Measurements from ENCODE around the gene GPR37. TPM values are rescaled to one million over a fixed set of nuclear protein-coding genes. Genes with fewer than 3 reads are reported as not detected.

The GPR37 gene
- total RNA-seq, 1 donor = 7.0 TPM

DNA sequence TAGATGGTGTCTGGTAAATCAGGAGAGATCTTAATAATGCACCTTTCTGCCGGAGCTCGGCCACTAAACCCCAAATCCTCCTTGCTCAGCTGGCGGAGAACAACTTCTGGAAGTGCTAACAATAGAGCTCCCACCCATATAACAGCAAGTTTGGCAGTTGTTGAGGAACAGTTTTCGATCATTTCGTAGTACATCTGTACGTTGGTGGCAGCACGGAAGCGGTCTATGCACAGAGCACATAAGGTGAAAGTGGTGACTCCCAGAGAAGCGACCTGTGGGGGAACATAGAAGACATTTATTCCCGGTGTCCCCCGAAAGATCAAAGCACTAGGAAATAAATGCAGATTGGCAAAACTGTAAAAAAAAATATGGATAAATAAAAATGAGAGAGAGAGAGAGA is 18.5 kb downstream of the GPR37 start:
- H3K4me3 ChIP-seq (ENCODE audit: low read depth, low read length) = no peak overlapping the region
- TF ChIP-seq, protein P1, sequence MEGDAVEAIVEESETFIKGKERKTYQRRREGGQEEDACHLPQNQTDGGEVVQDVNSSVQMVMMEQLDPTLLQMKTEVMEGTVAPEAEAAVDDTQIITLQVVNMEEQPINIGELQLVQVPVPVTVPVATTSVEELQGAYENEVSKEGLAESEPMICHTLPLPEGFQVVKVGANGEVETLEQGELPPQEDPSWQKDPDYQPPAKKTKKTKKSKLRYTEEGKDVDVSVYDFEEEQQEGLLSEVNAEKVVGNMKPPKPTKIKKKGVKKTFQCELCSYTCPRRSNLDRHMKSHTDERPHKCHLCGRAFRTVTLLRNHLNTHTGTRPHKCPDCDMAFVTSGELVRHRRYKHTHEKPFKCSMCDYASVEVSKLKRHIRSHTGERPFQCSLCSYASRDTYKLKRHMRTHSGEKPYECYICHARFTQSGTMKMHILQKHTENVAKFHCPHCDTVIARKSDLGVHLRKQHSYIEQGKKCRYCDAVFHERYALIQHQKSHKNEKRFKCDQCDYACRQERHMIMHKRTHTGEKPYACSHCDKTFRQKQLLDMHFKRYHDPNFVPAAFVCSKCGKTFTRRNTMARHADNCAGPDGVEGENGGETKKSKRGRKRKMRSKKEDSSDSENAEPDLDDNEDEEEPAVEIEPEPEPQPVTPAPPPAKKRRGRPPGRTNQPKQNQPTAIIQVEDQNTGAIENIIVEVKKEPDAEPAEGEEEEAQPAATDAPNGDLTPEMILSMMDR (IDR thresholded peaks at IDR 0.05; ENCODE audit: insufficient read depth, low read length) = no peak
- no peak for DNase-seq (ENCODE audit: low read depth)

DNA sequence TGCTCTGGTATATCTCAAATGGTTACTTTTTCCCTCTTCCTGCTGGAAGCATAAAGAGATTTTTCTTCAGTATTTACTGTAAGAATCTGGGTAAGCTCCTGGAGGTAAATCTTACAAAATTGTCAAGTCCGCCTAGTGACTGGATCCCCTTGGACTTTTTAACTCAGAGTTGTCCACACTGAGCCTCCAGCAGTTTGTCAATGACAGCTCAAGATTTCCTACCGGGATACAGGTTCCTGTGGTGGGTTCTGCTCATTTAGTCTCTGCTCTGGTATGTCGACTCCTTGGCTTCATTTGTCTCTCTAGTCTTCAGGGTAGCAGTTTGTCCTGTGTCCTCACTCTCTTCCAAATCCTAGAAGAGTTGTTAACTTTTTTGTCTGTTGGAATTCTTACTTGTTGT is 27.0 kb downstream of the GPR37 start:
- no peak for DNase-seq (ENCODE audit: low read depth)
- TF ChIP-seq, protein P1 (IDR thresholded peaks at IDR 0.05; ENCODE audit: insufficient read depth, low read length) = no peak
- no peak overlapping the region for H3K4me3 ChIP-seq (ENCODE audit: low read depth, low read length)

DNA sequence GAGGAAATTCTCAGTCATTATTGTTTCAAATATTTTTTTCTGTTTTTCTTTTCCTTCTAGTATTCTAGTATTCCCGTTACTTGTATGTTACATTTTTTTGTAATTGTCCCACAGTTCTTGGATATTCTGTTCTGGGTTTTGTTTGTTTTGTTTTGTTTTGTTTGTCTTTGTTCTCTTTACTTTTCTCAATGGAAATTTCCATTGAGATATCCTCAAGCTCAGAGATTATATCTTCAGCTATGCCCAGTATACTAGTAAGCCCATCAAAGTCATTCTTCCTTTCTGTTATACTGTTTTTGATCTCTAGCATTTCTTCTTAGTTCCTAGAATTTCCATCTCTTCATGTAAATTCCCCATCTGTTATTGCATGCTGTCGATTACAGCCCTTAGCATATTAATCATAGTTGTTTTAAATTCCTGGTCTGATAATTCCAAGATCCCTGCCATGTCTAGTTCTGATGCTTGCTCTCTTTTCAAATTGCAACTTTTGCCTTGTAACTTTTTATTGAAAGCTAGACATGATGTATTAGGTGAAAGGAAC is 27.8 kb downstream of the GPR37 start:
- TF ChIP-seq, protein P1 (IDR thresholded peaks at IDR 0.05; ENCODE audit: insufficient read depth, low read length) = no peak
- H3K4me3 ChIP-seq (ENCODE audit: low read depth, low read length) = no peak overlapping the region
- no peak for DNase-seq (ENCODE audit: low read depth)

DNA sequence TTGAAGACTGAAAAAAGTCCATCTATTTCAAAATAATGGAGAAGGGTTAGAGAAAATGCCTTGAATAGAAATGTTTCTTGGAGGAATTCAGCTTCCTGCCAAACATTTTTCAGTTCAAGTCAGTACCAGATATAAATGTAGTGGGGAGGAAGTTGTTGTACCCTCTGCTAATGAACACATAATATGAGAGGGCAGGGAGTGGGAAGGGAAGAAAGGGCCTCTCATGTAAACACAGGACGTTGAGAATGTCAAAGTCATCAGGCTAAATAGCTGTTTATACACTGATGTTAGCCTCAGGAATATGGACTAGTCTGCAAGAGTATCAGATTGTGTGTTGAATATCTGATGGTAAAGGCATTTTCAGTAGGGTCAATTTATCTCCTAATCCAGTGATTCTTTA is 37.0 kb downstream of the GPR37 start:
- TF ChIP-seq, protein P1 (IDR thresholded peaks at IDR 0.05; ENCODE audit: insufficient read depth, low read length) = no peak
- no peak overlapping the region for H3K4me3 ChIP-seq (ENCODE audit: low read depth, low read length)
- no peak for DNase-seq (ENCODE audit: low read depth)

DNA sequence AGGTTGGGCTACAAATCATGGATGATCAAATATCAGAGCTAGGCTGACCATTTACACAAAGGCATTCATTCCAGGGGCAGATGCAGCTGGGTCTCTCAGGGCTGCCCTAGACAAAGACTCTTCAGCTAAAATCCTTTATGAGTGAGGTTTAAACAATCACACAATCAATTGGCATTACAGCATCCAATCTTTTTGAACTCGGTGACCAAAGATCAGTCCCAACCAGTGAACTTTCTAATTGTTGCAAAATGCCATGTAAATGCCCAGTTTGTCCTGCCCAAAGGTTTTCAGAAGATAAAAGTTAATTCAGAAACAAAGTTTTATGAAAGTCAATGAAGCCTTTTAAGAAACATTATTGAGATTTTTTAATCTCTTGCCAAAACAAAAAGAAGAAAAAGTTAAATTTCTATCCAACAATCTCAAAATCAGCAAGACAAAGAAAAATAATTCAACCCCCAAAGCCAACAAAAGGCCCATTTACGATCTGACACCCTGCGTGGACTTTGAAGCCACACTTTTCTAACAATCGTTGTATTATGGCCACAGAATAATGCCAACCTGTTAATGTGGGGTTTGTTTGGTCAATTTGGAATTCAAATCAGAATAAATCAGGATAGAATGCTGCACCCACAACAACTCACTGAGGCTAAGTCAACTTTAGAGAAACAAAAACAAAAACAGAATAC is 40.9 kb downstream of the GPR37 start:
- H3K4me3 ChIP-seq (ENCODE audit: low read depth, low read length) = no peak overlapping the region
- no peak for DNase-seq (ENCODE audit: low read depth)
- TF ChIP-seq, protein P1 (IDR thresholded peaks at IDR 0.05; ENCODE audit: insufficient read depth, low read length) = no peak

DNA sequence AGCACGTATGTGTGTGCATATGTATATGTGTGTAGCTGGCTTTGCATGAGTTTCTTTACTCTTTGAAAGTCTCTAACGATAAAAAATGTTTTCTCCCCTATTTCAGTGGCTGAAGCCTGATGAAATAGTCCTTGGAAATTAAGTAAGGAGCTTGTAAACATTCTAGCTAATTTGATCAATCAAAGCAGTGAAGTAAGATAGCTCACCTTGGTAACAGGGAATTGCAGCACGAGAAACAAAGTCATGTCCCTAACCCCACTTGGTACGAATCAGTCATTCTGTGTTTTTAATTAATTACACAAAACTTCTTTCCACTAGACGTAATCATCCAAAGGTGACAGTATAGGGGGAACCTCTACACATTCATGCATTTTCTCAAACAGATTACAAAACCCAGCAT is 41.5 kb downstream of the GPR37 start:
- TF ChIP-seq, protein P1 (IDR thresholded peaks at IDR 0.05; ENCODE audit: insufficient read depth, low read length) = no peak
- no peak for DNase-seq (ENCODE audit: low read depth)

DNA sequence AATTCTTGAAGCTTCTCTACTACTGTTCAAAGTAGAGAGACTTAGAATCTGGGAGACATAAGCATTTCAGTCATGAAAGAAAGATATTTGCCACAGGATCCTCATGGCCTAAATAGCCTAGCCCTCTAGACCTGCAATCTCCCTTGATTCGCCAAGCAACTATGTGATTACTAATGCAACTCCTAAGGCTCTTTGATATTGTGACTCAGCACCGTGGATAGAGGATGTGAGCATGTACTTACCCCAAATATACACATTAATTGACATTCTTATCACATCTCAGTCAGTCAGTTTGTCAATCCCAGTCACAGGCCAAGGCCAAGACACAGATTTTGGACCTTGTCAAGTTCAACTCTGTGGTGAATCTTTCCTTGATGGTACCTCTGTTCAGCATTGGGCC is 42.6 kb downstream of the GPR37 start:
- H3K4me3 ChIP-seq (ENCODE audit: low read depth, low read length) = no peak overlapping the region
- TF ChIP-seq, protein P1 (IDR thresholded peaks at IDR 0.05; ENCODE audit: insufficient read depth, low read length) = no peak
- peak; percentile 63 for DNase-seq (ENCODE audit: low read depth)

More for the DNA sequence above, 41.5 kb downstream of the GPR37 start:
- no peak overlapping the region for H3K4me3 ChIP-seq (ENCODE audit: low read depth, low read length)
